Measurements from ENCODE around the gene CCDC78.

Gene CCDC78

GRCh38 chr16:725041-725376 lies 1.2 kb downstream of the CCDC78 start:
- no peak overlapping the region for H2AFZ ChIP-seq (ENCODE audit: low read depth, low read length, severe bottlenecking)
- no peak overlapping the region for H3K4me3 ChIP-seq (ENCODE audit: insufficient read depth, low read length, poor library complexity, severe bottlenecking)
- H4K20me1 ChIP-seq (ENCODE audit: low read depth, low read length), result no peaks in the 10 kb centered on the region; the same call in 1 of the 2 replicates
- H3F3A ChIP-seq (ENCODE audit: insufficient read depth), result peaks cover 23% of the 10 kb centered on the region
- no peaks in the 10 kb centered on the region for H3K27me3 ChIP-seq (ENCODE audit: low read length)
- H3K9me2 ChIP-seq (replicated peaks; ENCODE audit: insufficient read depth, low read length), result no peaks in the 10 kb centered on the region
- no peak for TF ChIP-seq CTCF (IDR thresholded peaks at IDR 0.05; ENCODE audit: insufficient read depth, low read length, poor library complexity, severe bottlenecking)
- TF ChIP-seq EZH2phosphoT487 (conservative IDR thresholded peaks at IDR 0.05; ENCODE audit: low read length), result no peak
- H3K36me3 ChIP-seq (ENCODE audit: low read length), result no peaks in the 10 kb centered on the region
- no peaks in the 10 kb centered on the region for H3K79me2 ChIP-seq (ENCODE audit: insufficient read depth, low read length)
- no peak overlapping the region for H3K4me2 ChIP-seq (ENCODE audit: low read depth, low read length, poor library complexity, severe bottlenecking)
- H3K27ac ChIP-seq (ENCODE audit: low read depth, low read length), result peak overlapping the region; percentile 39
- no peaks in the 10 kb centered on the region for H3K9me3 ChIP-seq (ENCODE audit: insufficient read depth, low read length)
- H3K9ac ChIP-seq (ENCODE audit: low read length), result no peak overlapping the region

GRCh38 chr16:724188-725040 lies 1.8 kb downstream of the CCDC78 start:
- H2AFZ ChIP-seq (ENCODE audit: low read depth, low read length, severe bottlenecking), result no peak overlapping the region
- no peaks in the 10 kb centered on the region for H3K36me3 ChIP-seq (ENCODE audit: low read length)
- no peaks in the 10 kb centered on the region for H3K9me2 ChIP-seq (replicated peaks; ENCODE audit: insufficient read depth, low read length)
- H3K4me2 ChIP-seq (ENCODE audit: low read depth, low read length, poor library complexity, severe bottlenecking), result no peak overlapping the region
- H3K27ac ChIP-seq (ENCODE audit: low read depth, low read length), result peak overlapping the region; percentile 39
- H4K20me1 ChIP-seq (ENCODE audit: low read depth, low read length), result no peaks in the 10 kb centered on the region; the same call in 1 of the 2 replicates
- TF ChIP-seq CTCF (IDR thresholded peaks at IDR 0.05; ENCODE audit: insufficient read depth, low read length, poor library complexity, severe bottlenecking), result no peak
- TF ChIP-seq EZH2phosphoT487 (conservative IDR thresholded peaks at IDR 0.05; ENCODE audit: low read length), result no peak
- peaks cover 18% of the 10 kb centered on the region for H3F3A ChIP-seq (ENCODE audit: insufficient read depth)
- H3K4me3 ChIP-seq (ENCODE audit: insufficient read depth, low read length, poor library complexity, severe bottlenecking), result no peak overlapping the region
- H3K9ac ChIP-seq (ENCODE audit: low read length), result no peak overlapping the region
- H3K9me3 ChIP-seq (ENCODE audit: insufficient read depth, low read length), result no peaks in the 10 kb centered on the region
- H3K79me2 ChIP-seq (ENCODE audit: insufficient read depth, low read length), result no peaks in the 10 kb centered on the region
- H3K27me3 ChIP-seq (ENCODE audit: low read length), result no peaks in the 10 kb centered on the region

- Histone ChIP-seq H3K27me3 (ENCODE audit: low read length) (no peaks in the 10 kb centered on the region), H3K4me2 (ENCODE audit: low read depth, low read length, poor library complexity, severe bottlenecking) (no peak overlapping the region), H3K36me3 (ENCODE audit: low read length) (no peaks in the 10 kb centered on the region), H3K9me3 (ENCODE audit: insufficient read depth, low read length) (no peaks in the 10 kb centered on the region), H3K9me2 (replicated peaks; ENCODE audit: insufficient read depth, low read length) (no peaks in the 10 kb centered on the region), H3K79me2 (ENCODE audit: insufficient read depth, low read length) (no peaks in the 10 kb centered on the region), H3K4me3 (ENCODE audit: insufficient read depth, low read length, poor library complexity, severe bottlenecking) (no peak overlapping the region), H3K27ac (ENCODE audit: low read depth, low read length) (peak overlapping the region; percentile 39), H3F3A (ENCODE audit: insufficient read depth) (peaks cover 14% of the 10 kb centered on the region), H3K9ac (ENCODE audit: low read length) (no peak overlapping the region), H4K20me1 (ENCODE audit: low read depth, low read length) (no peaks in the 10 kb centered on the region; the same call in 1 of the 2 replicates), H2AFZ (ENCODE audit: low read depth, low read length, severe bottlenecking) (no peak overlapping the region)
- no peak for TF ChIP-seq EZH2phosphoT487 (conservative IDR thresholded peaks at IDR 0.05; ENCODE audit: low read length)
- TF ChIP-seq CTCF (IDR thresholded peaks at IDR 0.05; ENCODE audit: insufficient read depth, low read length, poor library complexity, severe bottlenecking), result no peak
Measured at GRCh38 chr16:723695-724094, 2.5 kb downstream of the CCDC78 start.
